Measurements from ENCODE around the gene RIMBP3B.
"Not testable (repeated sequence)": the region's sequence is repeated elsewhere in the genome, so short reads cannot be mapped to it uniquely, and the experiment has no call there.

Gene RIMBP3B, protein sequence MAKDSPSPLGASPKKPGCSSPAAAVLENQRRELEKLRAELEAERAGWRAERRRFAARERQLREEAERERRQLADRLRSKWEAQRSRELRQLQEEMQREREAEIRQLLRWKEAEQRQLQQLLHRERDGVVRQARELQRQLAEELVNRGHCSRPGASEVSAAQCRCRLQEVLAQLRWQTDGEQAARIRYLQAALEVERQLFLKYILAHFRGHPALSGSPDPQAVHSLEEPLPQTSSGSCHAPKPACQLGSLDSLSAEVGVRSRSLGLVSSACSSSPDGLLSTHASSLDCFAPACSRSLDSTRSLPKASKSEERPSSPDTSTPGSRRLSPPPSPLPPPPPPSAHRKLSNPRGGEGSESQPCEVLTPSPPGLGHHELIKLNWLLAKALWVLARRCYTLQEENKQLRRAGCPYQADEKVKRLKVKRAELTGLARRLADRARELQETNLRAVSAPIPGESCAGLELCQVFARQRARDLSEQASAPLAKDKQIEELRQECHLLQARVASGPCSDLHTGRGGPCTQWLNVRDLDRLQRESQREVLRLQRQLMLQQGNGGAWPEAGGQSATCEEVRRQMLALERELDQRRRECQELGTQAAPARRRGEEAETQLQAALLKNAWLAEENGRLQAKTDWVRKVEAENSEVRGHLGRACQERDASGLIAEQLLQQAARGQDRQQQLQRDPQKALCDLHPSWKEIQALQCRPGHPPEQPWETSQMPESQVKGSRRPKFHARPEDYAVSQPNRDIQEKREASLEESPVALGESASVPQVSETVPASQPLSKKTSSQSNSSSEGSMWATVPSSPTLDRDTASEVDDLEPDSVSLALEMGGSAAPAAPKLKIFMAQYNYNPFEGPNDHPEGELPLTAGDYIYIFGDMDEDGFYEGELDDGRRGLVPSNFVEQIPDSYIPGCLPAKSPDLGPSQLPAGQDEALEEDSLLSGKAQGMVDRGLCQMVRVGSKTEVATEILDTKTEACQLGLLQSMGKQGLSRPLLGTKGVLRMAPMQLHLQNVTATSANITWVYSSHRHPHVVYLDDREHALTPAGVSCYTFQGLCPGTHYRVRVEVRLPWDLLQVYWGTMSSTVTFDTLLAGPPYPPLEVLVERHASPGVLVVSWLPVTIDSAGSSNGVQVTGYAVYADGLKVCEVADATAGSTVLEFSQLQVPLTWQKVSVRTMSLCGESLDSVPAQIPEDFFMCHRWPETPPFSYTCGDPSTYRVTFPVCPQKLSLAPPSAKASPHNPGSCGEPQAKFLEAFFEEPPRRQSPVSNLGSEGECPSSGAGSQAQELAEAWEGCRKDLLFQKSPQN (N-terminal part only)

DNA sequence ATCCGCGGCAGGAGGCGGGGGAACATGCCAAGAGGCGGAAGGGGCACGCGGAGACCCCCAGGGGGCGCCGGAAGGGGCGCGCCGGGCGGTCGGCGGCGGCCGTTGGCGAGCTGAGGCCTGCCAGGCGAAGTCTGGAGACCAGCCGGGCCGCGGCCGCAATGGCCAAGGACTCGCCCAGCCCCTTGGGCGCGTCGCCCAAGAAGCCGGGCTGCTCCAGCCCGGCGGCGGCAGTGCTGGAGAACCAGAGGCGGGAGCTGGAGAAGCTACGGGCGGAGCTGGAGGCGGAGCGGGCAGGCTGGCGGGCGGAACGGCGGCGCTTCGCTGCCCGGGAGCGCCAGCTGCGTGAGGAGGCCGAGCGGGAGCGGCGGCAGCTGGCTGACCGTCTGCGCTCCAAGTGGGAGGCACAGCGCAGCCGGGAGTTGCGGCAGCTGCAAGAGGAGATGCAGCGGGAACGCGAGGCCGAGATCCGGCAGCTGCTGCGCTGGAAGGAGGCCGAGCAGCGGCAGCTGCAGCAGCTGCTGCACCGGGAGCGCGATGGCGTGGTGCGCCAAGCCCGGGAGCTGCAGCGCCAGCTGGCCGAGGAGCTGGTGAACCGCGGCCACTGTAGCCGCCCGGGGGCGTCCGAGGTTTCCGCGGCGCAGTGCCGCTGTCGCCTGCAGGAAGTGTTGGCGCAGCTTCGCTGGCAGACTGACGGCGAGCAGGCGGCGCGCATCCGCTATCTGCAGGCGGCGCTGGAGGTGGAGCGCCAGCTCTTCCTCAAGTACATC, at the start of gene RIMBP3B:
Gene RIMBP3B (plus strand): TSS at position 51 of the 767 bp plus-strand sequence. CDS start 108 bp downstream, at position 159.
- DNase-seq (ENCODE audit: low read depth in 2 of 2): not testable (repeated sequence)

GRCh38 chr22:21357527-21357926, 26.0 kb upstream of the RIMBP3B start:
- DNase-seq (ENCODE audit: low read depth in 2 of 2): not testable (repeated sequence)

GRCh38 chr22:21360525-21360924, 23.0 kb upstream of the RIMBP3B start:
- DNase-seq (ENCODE audit: low read depth in 2 of 2): not testable (repeated sequence)

GRCh38 chr22:21362473-21362872, 21.1 kb upstream of the RIMBP3B start:
- not testable (repeated sequence) for DNase-seq (ENCODE audit: low read depth in 2 of 2)

DNA sequence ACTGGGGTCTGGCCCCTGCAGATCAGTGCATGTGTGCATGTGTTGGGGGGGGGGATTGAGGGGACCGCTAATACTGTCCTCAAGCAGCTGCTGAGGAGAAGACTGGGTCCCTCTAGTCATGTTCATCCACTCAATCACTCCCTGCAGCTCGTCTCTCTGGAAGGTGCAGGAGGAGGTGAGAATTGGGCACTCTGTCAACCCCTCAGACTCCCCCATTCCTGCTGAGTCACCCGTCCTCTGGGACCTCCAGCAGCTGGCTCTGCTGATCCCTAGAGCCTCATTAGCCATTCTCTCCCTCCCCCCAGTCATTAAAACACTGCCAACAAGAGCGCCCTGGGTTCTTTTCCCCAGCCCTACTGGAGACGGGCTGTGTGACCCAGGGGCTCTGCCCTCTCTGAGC, 20.5 kb upstream of the RIMBP3B start:
- DNase-seq (ENCODE audit: low read depth in 2 of 2): not testable (repeated sequence)

- not testable (repeated sequence) for DNase-seq (ENCODE audit: low read depth in 2 of 2)
Observed at GRCh38 chr22:21363803-21364202, 19.7 kb upstream of the RIMBP3B start.

DNA sequence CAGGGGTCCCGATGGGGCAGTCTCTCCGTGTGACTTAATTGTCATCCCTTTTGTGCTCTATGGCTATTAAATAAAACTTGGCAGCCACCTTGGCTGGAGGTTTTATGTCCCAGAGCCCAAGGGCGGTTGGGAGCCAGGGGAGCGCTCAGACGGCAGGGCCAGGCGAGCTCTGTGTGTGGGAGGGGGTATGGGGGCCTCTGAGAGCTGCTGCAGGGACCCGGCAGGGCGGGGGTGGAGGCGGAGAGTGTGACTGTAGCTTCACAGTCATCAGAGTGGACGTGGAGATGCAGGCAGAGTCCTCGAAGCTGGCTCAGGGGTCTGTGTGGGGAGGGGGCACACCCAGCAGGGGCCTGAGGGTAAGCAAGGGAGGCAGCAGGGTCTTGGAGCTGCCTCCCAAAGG, 19.2 kb upstream of the RIMBP3B start:
- not testable (repeated sequence) for DNase-seq (ENCODE audit: low read depth in 2 of 2)

- not testable (repeated sequence) for DNase-seq (ENCODE audit: low read depth in 2 of 2)
Observed at GRCh38 chr22:21365337-21365736, 18.2 kb upstream of the RIMBP3B start.

- not testable (repeated sequence) for DNase-seq (ENCODE audit: low read depth in 2 of 2)
Observed at GRCh38 chr22:21368603-21369310, 14.8 kb upstream of the RIMBP3B start.

DNA sequence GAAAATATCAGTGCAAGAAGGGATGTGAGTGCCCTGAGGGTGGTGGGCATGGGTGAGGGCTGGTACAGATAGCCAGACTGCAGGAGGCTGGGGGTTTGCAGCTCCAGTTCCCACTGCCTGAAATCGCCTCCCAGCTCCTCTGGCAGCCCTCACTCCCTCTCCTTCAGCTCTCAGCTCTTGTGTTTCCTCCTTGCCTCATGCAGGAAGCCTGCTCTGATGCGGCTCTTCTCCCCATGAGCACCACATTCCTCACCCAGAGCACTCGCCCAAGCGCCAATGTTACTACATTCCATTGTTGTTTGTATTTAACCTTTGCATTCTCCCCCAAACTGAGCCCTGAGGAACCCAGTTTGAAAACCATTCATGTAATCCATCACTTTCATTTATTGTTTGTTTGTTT, 7.7 kb upstream of the RIMBP3B start:
- not testable (repeated sequence) for DNase-seq (ENCODE audit: low read depth in 2 of 2)

DNA sequence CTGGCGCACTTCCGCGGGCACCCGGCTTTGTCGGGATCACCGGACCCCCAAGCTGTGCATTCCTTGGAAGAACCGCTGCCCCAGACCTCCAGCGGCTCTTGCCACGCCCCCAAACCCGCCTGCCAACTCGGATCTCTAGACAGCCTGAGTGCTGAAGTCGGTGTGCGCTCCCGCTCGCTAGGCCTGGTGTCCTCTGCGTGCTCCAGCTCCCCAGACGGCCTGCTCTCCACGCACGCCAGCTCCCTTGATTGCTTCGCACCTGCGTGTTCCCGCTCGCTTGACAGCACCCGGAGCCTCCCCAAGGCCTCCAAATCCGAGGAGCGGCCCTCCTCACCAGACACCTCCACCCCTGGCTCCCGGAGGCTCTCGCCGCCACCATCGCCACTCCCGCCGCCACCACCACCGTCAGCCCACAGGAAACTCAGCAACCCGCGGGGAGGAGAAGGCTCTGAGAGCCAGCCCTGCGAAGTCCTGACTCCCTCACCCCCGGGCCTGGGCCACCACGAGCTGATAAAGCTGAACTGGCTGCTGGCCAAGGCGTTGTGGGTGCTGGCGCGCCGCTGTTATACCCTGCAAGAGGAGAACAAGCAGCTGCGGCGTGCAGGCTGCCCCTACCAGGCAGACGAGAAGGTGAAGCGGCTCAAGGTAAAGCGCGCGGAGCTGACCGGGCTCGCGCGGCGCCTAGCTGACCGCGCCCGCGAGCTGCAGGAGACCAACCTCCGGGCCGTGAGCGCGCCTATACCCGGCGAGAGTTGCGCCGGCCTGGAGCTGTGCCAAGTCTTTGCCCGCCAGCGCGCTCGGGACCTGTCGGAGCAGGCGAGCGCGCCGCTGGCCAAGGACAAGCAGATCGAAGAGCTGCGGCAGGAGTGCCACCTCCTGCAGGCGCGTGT, 1.2 kb downstream of the RIMBP3B start:
- DNase-seq (ENCODE audit: low read depth in 2 of 2): not testable (repeated sequence)

GRCh38 chr22:21389480-21389879, 5.9 kb downstream of the RIMBP3B start:
- not testable (repeated sequence) for DNase-seq (ENCODE audit: low read depth in 2 of 2)

DNA sequence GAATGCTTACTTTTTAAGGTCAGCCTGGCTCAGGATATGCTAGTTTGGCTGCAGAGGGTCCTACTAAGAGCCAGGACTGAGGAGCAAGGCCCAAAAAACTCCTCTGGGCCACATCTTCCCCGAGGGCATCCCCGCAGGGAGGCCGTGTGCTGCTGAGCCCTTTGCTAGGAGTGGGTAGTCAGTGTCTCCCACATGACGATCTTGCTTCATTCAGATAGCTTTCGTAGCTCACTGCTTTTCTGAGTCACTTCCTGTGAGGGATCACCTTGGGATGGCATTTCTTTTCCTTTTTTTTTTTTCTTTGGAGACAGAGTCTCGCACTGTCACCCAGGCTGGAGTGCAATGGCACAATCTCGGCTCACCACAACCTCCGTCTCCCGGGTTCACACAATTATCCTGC, 6.5 kb downstream of the RIMBP3B start:
- DNase-seq (ENCODE audit: low read depth in 2 of 2): not testable (repeated sequence)

DNA sequence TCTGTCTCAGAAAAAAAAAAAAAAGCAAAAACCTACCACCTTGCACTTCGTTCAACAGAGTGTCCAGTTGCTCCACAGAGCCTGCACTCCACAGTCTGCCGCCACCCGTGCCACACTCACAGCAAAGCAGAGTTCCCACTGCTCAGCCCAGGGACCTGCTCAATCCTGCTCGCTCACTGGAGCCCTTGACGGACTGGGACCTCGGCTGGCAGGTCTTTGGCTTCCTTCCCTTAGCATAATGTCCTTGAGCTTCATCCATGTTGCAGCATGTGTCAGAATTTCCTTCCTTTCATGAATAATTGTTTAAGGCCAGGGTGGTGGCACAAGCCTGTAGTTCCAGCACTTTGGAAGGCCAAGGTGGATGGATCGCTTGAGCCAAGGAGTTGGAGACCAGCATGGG, 11.1 kb downstream of the RIMBP3B start:
- DNase-seq (ENCODE audit: low read depth in 2 of 2): not testable (repeated sequence)

- not testable (repeated sequence) for DNase-seq (ENCODE audit: low read depth in 2 of 2)
Observed at GRCh38 chr22:21401197-21401969, 17.8 kb downstream of the RIMBP3B start.

- not testable (repeated sequence) for DNase-seq (ENCODE audit: low read depth in 2 of 2)
Observed at GRCh38 chr22:21402763-21403314, 19.3 kb downstream of the RIMBP3B start.

DNA sequence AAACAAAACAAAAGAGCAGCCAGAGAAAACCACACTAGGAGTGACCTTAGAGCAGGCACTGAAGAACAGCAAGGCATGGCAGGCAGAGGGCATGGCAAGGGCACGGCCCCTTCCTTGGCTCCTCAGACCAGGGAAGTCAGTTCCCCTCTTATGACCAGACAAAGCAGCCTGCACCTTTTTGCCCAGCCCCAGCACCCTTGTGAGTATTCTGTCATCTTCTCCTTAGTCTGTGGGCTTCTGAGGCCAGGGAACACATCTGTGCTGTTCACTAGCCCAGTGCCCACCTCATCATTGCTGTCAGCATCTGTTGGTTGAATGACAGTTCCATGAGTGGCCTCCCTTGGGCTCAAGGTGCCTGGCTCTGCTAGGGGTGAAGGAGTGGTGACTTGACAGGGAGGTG, 23.6 kb downstream of the RIMBP3B start:
- not testable (repeated sequence) for DNase-seq (ENCODE audit: low read depth in 2 of 2)

DNA sequence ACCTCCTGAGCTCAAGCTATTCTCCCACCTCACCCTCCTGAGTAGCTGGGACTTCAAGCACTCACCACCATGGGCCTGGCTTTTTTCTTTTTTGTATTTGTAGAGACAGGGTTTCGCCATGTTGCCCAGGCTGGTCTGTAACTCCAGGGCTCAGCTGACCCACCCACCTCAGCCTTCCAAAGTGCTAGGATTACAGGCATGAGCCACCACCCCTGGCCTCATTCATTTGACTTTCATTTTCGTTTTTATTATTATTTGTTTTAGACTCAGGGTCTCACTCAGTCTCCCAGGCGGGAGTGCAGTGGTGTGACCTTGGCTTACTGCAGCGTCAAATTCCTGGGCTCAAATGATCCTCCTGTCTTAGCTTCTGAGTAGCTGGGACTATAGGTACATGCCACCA, 24.2 kb downstream of the RIMBP3B start:
- not testable (repeated sequence) for DNase-seq (ENCODE audit: low read depth in 2 of 2)

Measured in stimulated activated CD8-positive, alpha-beta memory T cell treated with anti-CD3 and anti-CD28 coated beads, Interleukin-15, amount 100 ng/mL, for 48 hours (primary cell).